ENCODE measurements around the gene MEN1. TPM values are rescaled to one million over a fixed set of nuclear protein-coding genes. Genes with fewer than 3 reads are reported as not detected.
"Not testable (repeated sequence)": the region's sequence is repeated elsewhere in the genome, so short reads cannot be mapped to it uniquely, and the experiment has no call there.

The MEN1 gene
- total RNA-seq, 1 donor from 2014 or later, result 11.8 TPM

GRCh38 chr11:64846998-64847666 is 36.8 kb upstream of the MEN1 start:
- DNase-seq (ENCODE audit: low spot score in 2 of 2) (peak; percentile 90 to 97), FAIRE-seq (no peak)

- FAIRE-seq; DNase-seq (ENCODE audit: low spot score in 2 of 2): not testable (repeated sequence)
Observed at GRCh38 chr11:64845776-64846129, 35.4 kb upstream of the MEN1 start.

- FAIRE-seq (no peak), DNase-seq (ENCODE audit: low spot score in 2 of 2) (no peak)
Observed at GRCh38 chr11:64845129-64845775, 34.9 kb upstream of the MEN1 start.

- FAIRE-seq (no peak), DNase-seq (ENCODE audit: low spot score in 2 of 2) (peak; percentile 79 to 84)
Observed at GRCh38 chr11:64844330-64845128, 34.2 kb upstream of the MEN1 start, which contains the start of gene CDC42BPG. Gene CDC42BPG (minus strand): TSS chr11:64844653. CDS start chr11:64844569, 84 bp downstream.

GRCh38 chr11:64843686-64844329 is 33.5 kb upstream of the MEN1 start:
- no peak for FAIRE-seq
- no peak for DNase-seq (ENCODE audit: low spot score in 2 of 2)

- DNase-seq (ENCODE audit: low spot score in 2 of 2) (no peak), FAIRE-seq (no peak)
Observed at GRCh38 chr11:64842851-64843685, 32.7 kb upstream of the MEN1 start.

- DNase-seq (ENCODE audit: low spot score in 2 of 2), result no peak
- FAIRE-seq, result no peak
Observed at GRCh38 chr11:64842366-64842759, 32.0 kb upstream of the MEN1 start.

GRCh38 chr11:64841592-64842365 is 31.4 kb upstream of the MEN1 start:
- FAIRE-seq (no peak), DNase-seq (ENCODE audit: low spot score in 2 of 2) (no peak)

- FAIRE-seq (no peak), DNase-seq (ENCODE audit: low spot score in 2 of 2) (no peak)
Observed at GRCh38 chr11:64839887-64840782, 29.8 kb upstream of the MEN1 start.

- DNase-seq (ENCODE audit: low spot score in 2 of 2), result no peak
- FAIRE-seq, result no peak
Observed at GRCh38 chr11:64839335-64839734, 29.0 kb upstream of the MEN1 start.

GRCh38 chr11:64838600-64839334 is 28.4 kb upstream of the MEN1 start:
- FAIRE-seq (no peak), DNase-seq (ENCODE audit: low spot score in 2 of 2) (no peak)

- no peak for DNase-seq (ENCODE audit: low spot score in 2 of 2)
- FAIRE-seq, result no peak
Observed at GRCh38 chr11:64837887-64838351, 27.6 kb upstream of the MEN1 start.

- no peak for FAIRE-seq
- no peak for DNase-seq (ENCODE audit: low spot score in 2 of 2)
Observed at GRCh38 chr11:64836448-64837072, 26.2 kb upstream of the MEN1 start.

GRCh38 chr11:64835616-64836447 is 25.5 kb upstream of the MEN1 start:
- no peak for FAIRE-seq
- no peak for DNase-seq (ENCODE audit: low spot score in 2 of 2)

- no peak for FAIRE-seq
- no peak for DNase-seq (ENCODE audit: low spot score in 2 of 2)
Observed at GRCh38 chr11:64834723-64835615, 24.6 kb upstream of the MEN1 start.

All from frontal cortex (tissue), 4 donors.